HepG2 (cell line): ENCODE data around the gene KLRG1. TPM values are rescaled to one million over a fixed set of nuclear protein-coding genes. Genes with fewer than 3 reads are reported as not detected.

Source experiments
- ATAC-seq: fragments of 200-7000 bp; cut with Tn5 transposase; 3 replicates; pipeline ENCODE4 v1.9.1; 2020; ENCODE audit warnings: mild to moderate bottlenecking, moderate library complexity
- BruUV-seq: library from RNA; stranded (reverse); fragments of 400-500 nt; replicated peaks from 2 replicates; lab custom pipeline; 2021; lab: Mats Ljungman, UMichigan
- CTCF ChIA-PET: fragments of 300-600 bp; formaldehyde crosslinking; extraction: SDS; loops from one replicate; lab custom pipeline; 2021; ENCODE audit warnings: low total read pairs, inconsistent platforms, low intra/inter-chr PET ratio; lab: Yijun Ruan, JAX
- POLR2A ChIA-PET: fragments of 350-600 bp; sonication (Branson Sonifier 250); formaldehyde crosslinking; loops from one replicate; lab custom pipeline; 2020; ENCODE audit warnings: antibody characterized with exemption, inconsistent platforms; lab: Yijun Ruan, JAX
- DNase-seq: peaks from one replicate; pipeline ENCODE4 v3.0.0-alpha.2; 2015; ENCODE audit warnings: low spot score
- FAIRE-seq: peaks from 3 replicates; lab custom pipeline; 2011; peaks lifted over from hg19 to GRCh38; lab: Jason Lieb, UNC
- H2AFZ ChIP-seq: one replicate; pipeline ENCODE4 v1.6.1; 2011; ENCODE audit warnings: low read length, inconsistent platforms
- H3K27ac ChIP-seq: fragments of 300-600 bp; 3 replicates; pipeline ENCODE4 v1.8.0; 2011; ENCODE audit warnings: mixed run types, mild to moderate bottlenecking, mixed read lengths, low read length, inconsistent platforms; ENCODE audit not compliant: insufficient read depth; ENCODE audit errors: extremely low read length
- H3K27me3 ChIP-seq, 2 experiments: fragments of 200-600 bp in 1 of 2; 2 replicates in 1 of 2; 3 replicates in 1 of 2; pipeline versions ENCODE4 v1.6.0 to v1.8.0; 2011; ENCODE audit warnings: low read length in 2 of 2, mild to moderate bottlenecking in 2 of 2, moderate library complexity in 2 of 2, inconsistent platforms in 1 of 2; ENCODE audit not compliant: insufficient read depth in 2 of 2, control insufficient read depth in 1 of 2
- H3K36me3 ChIP-seq, 2 experiments: fragments of 200-600 bp in 1 of 2; replicated peaks in 1 of 2; 2 replicates in 1 of 2; 3 replicates in 1 of 2; pipeline versions ENCODE4 v1.5.1 to v1.8.0; 2011; ENCODE audit warnings: low read length in 2 of 2, inconsistent platforms in 1 of 2; ENCODE audit not compliant: insufficient read depth in 2 of 2, control insufficient read depth in 1 of 2
- H3K4me1 ChIP-seq: 2 replicates; pipeline ENCODE4 v1.5.1; 2012; ENCODE audit warnings: low read length, inconsistent platforms; ENCODE audit not compliant: insufficient read depth
- H3K4me2 ChIP-seq: 2 replicates; pipeline ENCODE4 v1.6.0; 2011; ENCODE audit warnings: low read depth, low read length, inconsistent platforms
- H3K4me3 ChIP-seq, 3 experiments: fragments of 200-600 bp in 1 of 3; sonication (generic), shearing (Covaris generic) in 1 of 3; replicated peaks in 1 of 3; 2 replicates each; pipeline ENCODE4 v1.5.1; 2011 to 2016; ENCODE audit warnings: low read length in 3 of 3, inconsistent platforms in 2 of 3, low read depth in 2 of 3, mild to moderate bottlenecking in 2 of 3, control low read depth in 1 of 3, mixed read lengths in 1 of 3; ENCODE audit not compliant: insufficient read depth in 1 of 3
- H3K79me2 ChIP-seq: one replicate; pipeline ENCODE4 v1.6.1; 2011; ENCODE audit warnings: low read length, inconsistent platforms; ENCODE audit not compliant: insufficient read depth
- H3K9ac ChIP-seq: 2 replicates; pipeline ENCODE4 v1.6.0; 2011; ENCODE audit warnings: mild to moderate bottlenecking, low read depth, low read length, inconsistent platforms; ENCODE audit not compliant: insufficient read depth
- H3K9me3 ChIP-seq: 2 replicates; pipeline ENCODE4 v1.5.1; 2012; ENCODE audit warnings: mild to moderate bottlenecking, low read length
- H4K20me1 ChIP-seq: 2 replicates; pipeline ENCODE4 v1.6.0; 2011; ENCODE audit warnings: inconsistent platforms, mild to moderate bottlenecking, low read length, moderate library complexity; ENCODE audit not compliant: insufficient read depth
- ARNT ChIP-seq: fragments of 450-650 bp; IDR thresholded peaks from 2 replicates; pipeline ENCODE4 v1.6.1; 2017
- CBFB ChIP-seq: sonication (generic); formaldehyde crosslinking; IDR thresholded peaks from 2 replicates; pipeline ENCODE4 v1.4.0; 2020; ENCODE audit warnings: missing genetic modification reagents
- ELF1 ChIP-seq: sonication (generic); formaldehyde crosslinking; IDR thresholded peaks from 2 replicates; pipeline ENCODE4 v1.4.0; 2020; ENCODE audit warnings: missing genetic modification reagents
- FOSL1 ChIP-seq: sonication (generic); formaldehyde crosslinking; IDR thresholded peaks from 2 replicates; pipeline ENCODE4 v1.9.0; 2021; ENCODE audit warnings: missing genetic modification reagents, borderline replicate concordance
- KLF9 ChIP-seq: IDR thresholded peaks from 2 replicates; pipeline ENCODE4 v1.6.1; 2016; ENCODE audit warnings: low read depth
- MZF1 ChIP-seq: sonication (generic); formaldehyde crosslinking; IDR thresholded peaks from 2 replicates; pipeline ENCODE4 v1.8.1; 2023; ENCODE audit warnings: mild to moderate bottlenecking, missing genetic modification reagents, borderline replicate concordance
- ONECUT2 ChIP-seq: sonication (generic); formaldehyde crosslinking; IDR thresholded peaks from 2 replicates; pipeline ENCODE4 v1.4.0; 2020; ENCODE audit warnings: missing genetic modification reagents
- RARG ChIP-seq: sonication (generic); formaldehyde crosslinking; IDR thresholded peaks from 2 replicates; pipeline ENCODE4 v1.4.0; 2020; ENCODE audit warnings: low read depth, mild to moderate bottlenecking, missing genetic modification reagents
- REPIN1 ChIP-seq: sonication (generic); formaldehyde crosslinking; IDR thresholded peaks from 2 replicates; pipeline ENCODE4 v1.8.0; 2022; ENCODE audit warnings: missing genetic modification reagents, low read depth, mild to moderate bottlenecking, borderline replicate concordance
- TCF7L2 ChIP-seq: IDR thresholded peaks from 2 replicates; pipeline ENCODE4 v1.6.1; 2011; ENCODE audit warnings: mild to moderate bottlenecking, low read depth, low read length, moderate library complexity
- TEAD3 ChIP-seq: optimal IDR thresholded peaks from 2 replicates; pipeline ENCODE3; 2016; ENCODE audit warnings: borderline replicate concordance
- ZNF3 ChIP-seq: IDR thresholded peaks from 2 replicates; pipeline ENCODE4 v1.7.0; 2017; ENCODE audit warnings: inconsistent platforms
- whole genome bisulfite sequencing: methylation state at CpG from one replicate; pipeline ENCODE4 v1.1.6; 2017; ENCODE audit warnings: low lambda C conversion rate; 5-methylcytosine and 5-hydroxymethylcytosine counted together
- in situ Hi-C: cut with HindIII; loops from 2 replicates; pipeline ENCODE4 v1.10.0; 2017; ENCODE audit warnings: low pct_unique_long_range_greater_than_20kb; ENCODE audit not compliant: extremely low pct_ligation_motif_present
- intact Hi-C: fragments of 100-400 bp; cut with micrococcal nuclease; formaldehyde crosslinking; loops from one replicate; pipeline ENCODE4 v1.10.0; 2022; ENCODE audit not compliant: unreplicated experiment
- polyA plus RNA-seq, 8 experiments: library from polyadenylated mRNA; depleted of rRNA in 3 of 8; stranded (reverse) in 7 of 8; unstranded in 1 of 8; fragments of >200 nt; fragmentation: Illumina TruSeq in 4 of 8; extraction: Trizol in 4 of 8; gene quantifications; 2 replicates each; pipeline versions ENCODE4 v1.2.1 to v1.2.3, GENCODE V29; 2011 to 2016; ENCODE audit warnings: low read depth in 4 of 8, missing spikeins in 1 of 8, mixed read lengths in 1 of 8; ENCODE audit not compliant: insufficient read depth in 1 of 8
- total RNA-seq, 5 experiments: library from RNA; depleted of rRNA; stranded (reverse); fragments of >200 nt; fragmentation: Illumina TruSeq; extraction: Trizol; gene quantifications; 2 replicates each; pipeline ENCODE4 v1.2.3, GENCODE V29; 2016; ENCODE audit warnings: low read depth in 1 of 5
- TF ChIP-seq, protein P1 (sequence below): sonication (generic); formaldehyde crosslinking; IDR thresholded peaks from 2 replicates; pipeline ENCODE4 v1.4.0; 2020; ENCODE audit warnings: missing genetic modification reagents
- TF ChIP-seq, protein P2 (sequence below): sonication (generic); formaldehyde crosslinking; IDR thresholded peaks from 2 replicates; pipeline ENCODE4 v1.4.0; 2020; ENCODE audit warnings: missing genetic modification reagents

The KLRG1 gene
- total and polyA plus RNA-seq, 2 of the 13 experiments (the other 11 are each of a cell fraction or from before 2014, with no cell fraction given), result 1.2 to 1.7 TPM

DNA sequence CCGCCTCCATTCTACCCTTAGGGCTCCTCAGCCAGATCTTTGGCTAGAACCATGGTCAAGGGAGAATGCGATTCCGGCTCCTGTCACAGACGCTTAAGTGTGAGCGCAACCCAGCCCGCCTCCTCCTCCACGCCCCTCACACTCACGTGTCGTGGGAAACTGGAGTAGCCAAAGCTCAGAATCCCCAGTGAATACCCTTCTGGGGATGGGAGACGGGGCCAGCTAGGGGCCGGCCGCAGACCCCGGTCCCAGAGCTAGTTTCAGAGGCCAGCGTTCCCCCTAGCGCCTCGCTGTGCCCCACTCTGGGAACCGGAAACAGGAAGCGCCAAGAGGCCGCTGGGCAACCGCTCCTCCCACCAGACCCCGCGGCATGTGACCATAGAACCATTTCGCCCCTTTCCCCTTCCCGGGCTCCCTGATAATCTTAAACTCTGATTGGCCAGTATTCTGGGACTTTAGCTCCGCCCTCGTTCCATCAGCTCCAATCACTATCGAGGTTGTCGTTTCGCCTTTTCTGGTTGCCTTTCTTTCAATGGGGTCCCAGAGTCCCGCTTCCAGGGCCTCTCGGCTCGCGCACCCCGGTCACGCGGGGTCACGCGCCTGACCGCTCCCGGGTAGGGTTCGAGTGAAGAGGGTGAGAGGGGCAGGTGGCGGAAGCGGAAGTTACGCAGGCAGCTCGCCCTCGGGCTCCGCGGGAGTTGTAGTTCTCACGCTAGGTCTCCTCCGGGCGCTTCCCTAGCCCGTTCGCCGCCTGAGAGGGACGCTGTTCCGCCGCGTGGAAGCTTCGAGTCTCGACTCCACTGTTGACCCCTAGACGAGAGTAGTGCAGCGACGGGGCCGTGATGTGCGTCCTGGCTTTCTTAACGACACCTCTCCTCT is 39.8 kb upstream of the KLRG1 start, which contains the start of gene M6PR:
Gene M6PR (minus strand): TSS at position 304 of the 879 bp plus-strand sequence. CDS start 3,241 bp downstream, outside the sequence.
- no TSS peak for BruUV-seq
- Histone ChIP-seq H3K4me1 (peaks cover 30% of the 10 kb centered on the region), H3K9ac (peak within 1 kb of the TSS; percentile 90), H4K20me1 (no peaks in the 10 kb centered on the region), H3K36me3 (peaks cover 2 to 16% of the 10 kb centered on the region in 2 experiments; a peak in 4 of 5 replicates), H3K9me3 (no peaks in the 10 kb centered on the region; the same call in 1 of the 2 replicates), H2AFZ (peak within 1 kb of the TSS; percentile 100), H3K27me3 (no peaks in the 10 kb centered on the region; a peak in 1 of 5 replicates), H3K4me2 (peak within 1 kb of the TSS; percentile 90), H3K27ac (peak within 1 kb of the TSS; percentile 93), H3K4me3 (peak within 1 kb of the TSS; percentile 81 to 89 (median 86)), H3K79me2 (peaks cover 37% of the 10 kb centered on the region)
- ATAC-seq (peak; percentile 95), FAIRE-seq (peak; percentile 91), DNase-seq (peak; percentile 97)
- 1% methylated on average over 36 of the region's 66 CpGs for WGBS
- ChIA-PET POLR2A (interaction anchor here (1.1 to 2.4 kb wide), 9 partner anchors 9 to 166 kb away, joined by 3 to 27 read pairs (median 6); partner anchors contain the start of genes A2M and PHC1), CTCF (interaction anchor here (1.6 kb wide), 1 partner anchor 90 kb away, joined by 5 read pairs; no protein-coding TSS in a partner anchor)
- in situ Hi-C loops (loop anchor here (25.0 kb wide), 1 partner anchor 88 kb away; no protein-coding TSS in a partner anchor), intact Hi-C loops (loop anchor here (1.0 to 5.0 kb wide), 2 partner anchors 37 to 90 kb away; partner anchors contain the start of gene PHC1)
- no peak for TF ChIP-seq RARG (CRISPR knock-in tag)
- TF ChIP-seq, protein P1, sequence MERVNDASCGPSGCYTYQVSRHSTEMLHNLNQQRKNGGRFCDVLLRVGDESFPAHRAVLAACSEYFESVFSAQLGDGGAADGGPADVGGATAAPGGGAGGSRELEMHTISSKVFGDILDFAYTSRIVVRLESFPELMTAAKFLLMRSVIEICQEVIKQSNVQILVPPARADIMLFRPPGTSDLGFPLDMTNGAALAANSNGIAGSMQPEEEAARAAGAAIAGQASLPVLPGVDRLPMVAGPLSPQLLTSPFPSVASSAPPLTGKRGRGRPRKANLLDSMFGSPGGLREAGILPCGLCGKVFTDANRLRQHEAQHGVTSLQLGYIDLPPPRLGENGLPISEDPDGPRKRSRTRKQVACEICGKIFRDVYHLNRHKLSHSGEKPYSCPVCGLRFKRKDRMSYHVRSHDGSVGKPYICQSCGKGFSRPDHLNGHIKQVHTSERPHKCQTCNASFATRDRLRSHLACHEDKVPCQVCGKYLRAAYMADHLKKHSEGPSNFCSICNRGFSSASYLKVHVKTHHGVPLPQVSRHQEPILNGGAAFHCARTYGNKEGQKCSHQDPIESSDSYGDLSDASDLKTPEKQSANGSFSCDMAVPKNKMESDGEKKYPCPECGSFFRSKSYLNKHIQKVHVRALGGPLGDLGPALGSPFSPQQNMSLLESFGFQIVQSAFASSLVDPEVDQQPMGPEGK (CRISPR knock-in tag), result peak; percentile 29; the same call in 1 of the 2 replicates
- no peak for TF ChIP-seq ONECUT2
- no peak for TF ChIP-seq ARNT
- TF ChIP-seq FOSL1 (CRISPR knock-in tag), result 0 out of 2 replicates have a peak, but pooled peaks have one; percentile 17
- TF ChIP-seq TCF7L2, result no peak
- peak; percentile 99 for TF ChIP-seq REPIN1 (CRISPR knock-in tag)
- TF ChIP-seq, protein P2, sequence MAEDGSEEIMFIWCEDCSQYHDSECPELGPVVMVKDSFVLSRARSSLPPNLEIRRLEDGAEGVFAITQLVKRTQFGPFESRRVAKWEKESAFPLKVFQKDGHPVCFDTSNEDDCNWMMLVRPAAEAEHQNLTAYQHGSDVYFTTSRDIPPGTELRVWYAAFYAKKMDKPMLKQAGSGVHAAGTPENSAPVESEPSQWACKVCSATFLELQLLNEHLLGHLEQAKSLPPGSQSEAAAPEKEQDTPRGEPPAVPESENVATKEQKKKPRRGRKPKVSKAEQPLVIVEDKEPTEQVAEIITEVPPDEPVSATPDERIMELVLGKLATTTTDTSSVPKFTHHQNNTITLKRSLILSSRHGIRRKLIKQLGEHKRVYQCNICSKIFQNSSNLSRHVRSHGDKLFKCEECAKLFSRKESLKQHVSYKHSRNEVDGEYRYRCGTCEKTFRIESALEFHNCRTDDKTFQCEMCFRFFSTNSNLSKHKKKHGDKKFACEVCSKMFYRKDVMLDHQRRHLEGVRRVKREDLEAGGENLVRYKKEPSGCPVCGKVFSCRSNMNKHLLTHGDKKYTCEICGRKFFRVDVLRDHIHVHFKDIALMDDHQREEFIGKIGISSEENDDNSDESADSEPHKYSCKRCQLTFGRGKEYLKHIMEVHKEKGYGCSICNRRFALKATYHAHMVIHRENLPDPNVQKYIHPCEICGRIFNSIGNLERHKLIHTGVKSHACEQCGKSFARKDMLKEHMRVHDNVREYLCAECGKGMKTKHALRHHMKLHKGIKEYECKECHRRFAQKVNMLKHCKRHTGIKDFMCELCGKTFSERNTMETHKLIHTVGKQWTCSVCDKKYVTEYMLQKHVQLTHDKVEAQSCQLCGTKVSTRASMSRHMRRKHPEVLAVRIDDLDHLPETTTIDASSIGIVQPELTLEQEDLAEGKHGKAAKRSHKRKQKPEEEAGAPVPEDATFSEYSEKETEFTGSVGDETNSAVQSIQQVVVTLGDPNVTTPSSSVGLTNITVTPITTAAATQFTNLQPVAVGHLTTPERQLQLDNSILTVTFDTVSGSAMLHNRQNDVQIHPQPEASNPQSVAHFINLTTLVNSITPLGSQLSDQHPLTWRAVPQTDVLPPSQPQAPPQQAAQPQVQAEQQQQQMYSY (CRISPR knock-in tag), result peak; percentile 45; the same call in 1 of the 2 replicates
- no peak for TF ChIP-seq ZNF3 (CRISPR knock-in tag)
- TF ChIP-seq KLF9 (CRISPR knock-in tag), result peak; percentile 46; the same call in 1 of the 2 replicates
- 0 out of 2 replicates have a peak, but pooled peaks have one; percentile 25 for TF ChIP-seq CBFB
- no peak; the same call in 1 of the 2 replicates for TF ChIP-seq MZF1
- TF ChIP-seq TEAD3, result peak; percentile 38
- peak; percentile 90 for TF ChIP-seq ELF1
